Esophagus squamous epithelium (tissue), 4 donors: ENCODE measurements around the gene MRPS14.

Experiments
- POLR2A ChIP-seq, 4 donors: fragments of 450-650 bp; IDR thresholded peaks; one replicate each; pipeline ENCODE4 v1.6.1; 2017; ENCODE audit warnings: antibody characterized with exemption in 4 of 4, mild to moderate bottlenecking in 4 of 4, moderate library complexity in 3 of 4
- TF ChIP-seq, protein P1 (sequence below), 6 experiments: fragments of 450-650 bp in 4 of 6; fragments of 200-600 bp in 2 of 6; sonication (generic) in 2 of 6; IDR thresholded peaks; one replicate each; pipeline ENCODE4 v1.5.1; 2016 to 2019; ENCODE audit warnings: antibody characterized with exemption in 6 of 6, mild to moderate bottlenecking in 4 of 6, moderate library complexity in 4 of 6

DNA sequence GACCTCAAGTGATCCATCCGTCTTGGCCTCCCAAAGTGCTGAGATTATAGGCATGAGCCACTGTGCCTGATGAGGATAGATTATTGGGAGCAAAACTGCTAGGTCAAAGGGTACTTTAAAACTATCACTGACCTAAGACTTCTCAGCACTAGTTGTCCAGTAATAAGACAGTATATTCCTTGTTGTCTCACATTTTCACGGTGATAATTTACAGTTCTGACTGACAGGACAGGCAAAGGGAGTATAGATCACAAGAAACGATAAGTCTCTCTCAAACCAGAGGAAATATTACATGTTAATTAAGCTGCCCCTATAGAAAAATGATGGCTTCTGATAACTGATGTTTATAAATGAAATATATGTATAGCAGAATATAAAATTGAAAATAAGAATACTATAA is 3.7 kb downstream of the MRPS14 start:
- TF ChIP-seq, protein P1, sequence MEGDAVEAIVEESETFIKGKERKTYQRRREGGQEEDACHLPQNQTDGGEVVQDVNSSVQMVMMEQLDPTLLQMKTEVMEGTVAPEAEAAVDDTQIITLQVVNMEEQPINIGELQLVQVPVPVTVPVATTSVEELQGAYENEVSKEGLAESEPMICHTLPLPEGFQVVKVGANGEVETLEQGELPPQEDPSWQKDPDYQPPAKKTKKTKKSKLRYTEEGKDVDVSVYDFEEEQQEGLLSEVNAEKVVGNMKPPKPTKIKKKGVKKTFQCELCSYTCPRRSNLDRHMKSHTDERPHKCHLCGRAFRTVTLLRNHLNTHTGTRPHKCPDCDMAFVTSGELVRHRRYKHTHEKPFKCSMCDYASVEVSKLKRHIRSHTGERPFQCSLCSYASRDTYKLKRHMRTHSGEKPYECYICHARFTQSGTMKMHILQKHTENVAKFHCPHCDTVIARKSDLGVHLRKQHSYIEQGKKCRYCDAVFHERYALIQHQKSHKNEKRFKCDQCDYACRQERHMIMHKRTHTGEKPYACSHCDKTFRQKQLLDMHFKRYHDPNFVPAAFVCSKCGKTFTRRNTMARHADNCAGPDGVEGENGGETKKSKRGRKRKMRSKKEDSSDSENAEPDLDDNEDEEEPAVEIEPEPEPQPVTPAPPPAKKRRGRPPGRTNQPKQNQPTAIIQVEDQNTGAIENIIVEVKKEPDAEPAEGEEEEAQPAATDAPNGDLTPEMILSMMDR (IDR thresholded peaks at IDR 0.05), result no peak
- no peak for TF ChIP-seq POLR2A (IDR thresholded peaks at IDR 0.05)
